SKM-1 (cell line): Measurements from ENCODE around the gene CLN6.
"Not testable (repeated sequence)": the region's sequence is repeated elsewhere in the genome, so short reads cannot be mapped to it uniquely, and the experiment has no call there.

Experiments used
- DNase-seq: peaks from one replicate; lab custom pipeline; 2025; ENCODE audit not compliant: unreplicated experiment; lab: John Stamatoyannopoulos, UW

Gene CLN6

DNA sequence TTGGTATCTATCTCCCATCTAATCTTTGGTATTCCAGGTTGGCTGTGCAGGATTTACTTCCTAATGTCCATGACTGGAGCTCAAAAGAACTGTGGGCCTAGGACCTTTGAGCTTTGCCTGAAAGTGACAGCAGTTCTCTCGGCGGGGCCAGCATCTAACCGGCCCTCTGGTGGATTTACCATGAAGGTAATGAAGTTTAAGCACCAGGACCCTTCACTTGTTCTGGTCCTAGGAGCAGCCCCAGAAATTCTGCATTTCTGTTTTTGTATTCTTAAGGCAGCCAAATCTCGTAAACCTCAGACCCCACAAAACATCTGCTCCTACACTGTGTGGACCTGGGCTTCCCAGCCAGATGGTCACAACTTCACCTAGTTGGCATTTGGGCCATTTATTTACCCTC is 37.4 kb downstream of the CLN6 start:
- DNase-seq: no peak

GRCh38 chr15:68191555-68191954 is 38.0 kb downstream of the CLN6 start:
- DNase-seq: no peak

DNA sequence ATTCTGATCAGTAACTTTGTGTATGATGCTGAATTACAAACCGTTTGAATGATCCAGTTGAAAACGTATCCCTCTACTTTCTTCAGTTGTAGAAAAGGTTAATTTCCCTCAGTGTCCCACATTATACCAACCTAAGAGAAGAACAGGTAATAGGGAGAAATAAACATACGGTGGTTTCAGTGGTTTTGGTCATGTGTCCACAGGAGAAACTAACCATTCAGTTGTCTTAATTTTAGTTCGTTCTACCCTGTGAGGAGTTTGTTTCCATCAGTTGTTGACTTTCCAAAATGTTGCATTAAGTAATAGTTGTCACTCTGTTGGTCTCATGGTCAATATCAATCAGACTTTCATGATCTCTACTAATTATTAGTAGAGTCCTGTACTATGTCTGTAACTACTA is 39.5 kb downstream of the CLN6 start:
- no peak for DNase-seq

- DNase-seq: no peak
These were observed 40.9 kb downstream of the CLN6 start for GRCh38 chr15:68188647-68189046.

DNA sequence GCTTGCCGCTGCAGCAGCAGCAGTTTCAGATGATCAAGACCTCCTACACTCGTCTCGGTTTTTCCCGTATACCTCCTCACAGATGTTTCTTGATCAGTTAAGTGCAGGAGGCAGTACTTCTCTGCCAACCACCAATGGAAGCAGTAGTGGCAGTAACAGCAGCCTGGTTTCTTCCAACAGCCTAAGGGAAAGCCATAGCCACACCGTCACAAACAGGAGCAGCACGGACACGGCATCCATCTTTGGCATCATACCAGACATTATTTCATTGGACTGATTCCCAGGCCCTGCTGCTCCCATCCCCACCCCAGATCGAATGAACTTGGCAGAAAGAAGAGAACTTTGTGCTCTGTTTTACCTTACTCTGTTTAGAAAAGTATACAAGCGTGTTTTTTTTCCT is 42.0 kb downstream of the CLN6 start:
- no peak for DNase-seq

DNA sequence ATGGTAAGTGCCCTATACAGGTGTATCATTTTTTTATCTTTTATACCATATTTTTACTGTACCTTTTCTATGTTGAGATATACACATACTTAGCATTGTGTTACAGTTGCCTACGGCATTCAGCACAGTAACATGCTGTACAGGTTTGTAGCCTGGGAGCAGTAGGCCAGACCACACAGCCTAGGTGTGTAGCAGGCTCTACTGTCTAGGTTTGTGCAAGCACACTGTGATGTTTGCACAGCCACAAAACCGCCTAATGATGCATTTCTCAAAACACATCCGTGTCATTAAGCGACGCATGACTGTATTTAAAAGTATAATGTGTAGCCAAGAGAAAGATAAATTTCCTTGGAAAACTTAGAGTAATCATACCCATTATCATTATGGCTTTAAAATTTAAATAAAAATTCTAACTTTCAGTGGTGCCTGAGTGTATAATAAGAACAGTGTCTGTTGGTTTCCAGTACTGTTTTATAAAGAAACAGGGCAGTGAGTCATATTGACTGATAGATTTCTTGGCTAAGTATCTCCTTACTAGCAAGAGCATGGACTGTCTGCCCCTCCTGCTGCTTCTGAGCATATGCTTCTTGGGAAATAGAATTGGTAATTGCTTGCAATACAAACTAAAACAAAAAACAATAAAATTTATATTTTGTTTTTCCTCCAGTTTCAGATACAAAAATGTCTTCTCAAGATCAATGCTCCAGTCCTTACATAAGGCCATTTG is 42.7 kb downstream of the CLN6 start:
- DNase-seq: no peak

DNA sequence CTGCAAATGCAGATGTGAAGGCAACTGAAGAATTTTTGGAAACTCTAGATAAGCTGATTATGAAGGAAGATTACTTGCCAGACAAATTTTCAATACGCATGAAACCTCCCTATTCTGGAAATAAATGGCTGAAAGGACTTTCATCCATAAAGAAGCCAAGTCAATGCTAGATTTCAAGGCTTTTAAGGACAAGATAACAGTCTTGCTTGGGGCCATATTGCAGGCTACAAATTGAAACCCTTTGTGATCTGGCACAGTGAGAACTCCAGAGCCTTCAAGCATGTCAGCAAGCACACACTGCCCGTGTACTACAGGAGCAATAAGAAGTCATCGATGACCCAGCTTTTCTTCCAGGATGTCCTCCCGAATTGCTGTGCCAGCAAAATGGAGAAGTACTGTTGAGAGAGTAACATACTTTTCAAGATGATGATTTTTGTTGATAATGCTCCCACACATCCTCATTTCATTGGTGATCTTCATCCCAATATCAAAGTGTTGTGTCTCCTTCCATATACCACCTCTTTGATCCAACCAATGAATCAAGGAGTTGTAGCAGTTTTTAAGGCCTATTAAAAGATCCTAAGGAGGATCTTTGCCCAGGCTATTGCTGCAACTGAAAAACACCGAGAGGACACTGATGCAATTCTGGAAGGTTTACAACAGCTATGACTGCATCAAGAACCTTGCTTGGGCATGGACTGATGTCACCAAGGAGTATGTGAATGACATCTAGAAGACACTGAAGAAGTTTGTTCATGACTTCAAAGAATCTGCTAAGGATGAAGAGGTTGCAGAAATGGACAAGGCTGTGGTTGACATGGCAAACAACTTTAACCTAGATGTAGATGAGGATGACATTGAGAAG is 44.7 kb downstream of the CLN6 start:
- no peak for DNase-seq

DNA sequence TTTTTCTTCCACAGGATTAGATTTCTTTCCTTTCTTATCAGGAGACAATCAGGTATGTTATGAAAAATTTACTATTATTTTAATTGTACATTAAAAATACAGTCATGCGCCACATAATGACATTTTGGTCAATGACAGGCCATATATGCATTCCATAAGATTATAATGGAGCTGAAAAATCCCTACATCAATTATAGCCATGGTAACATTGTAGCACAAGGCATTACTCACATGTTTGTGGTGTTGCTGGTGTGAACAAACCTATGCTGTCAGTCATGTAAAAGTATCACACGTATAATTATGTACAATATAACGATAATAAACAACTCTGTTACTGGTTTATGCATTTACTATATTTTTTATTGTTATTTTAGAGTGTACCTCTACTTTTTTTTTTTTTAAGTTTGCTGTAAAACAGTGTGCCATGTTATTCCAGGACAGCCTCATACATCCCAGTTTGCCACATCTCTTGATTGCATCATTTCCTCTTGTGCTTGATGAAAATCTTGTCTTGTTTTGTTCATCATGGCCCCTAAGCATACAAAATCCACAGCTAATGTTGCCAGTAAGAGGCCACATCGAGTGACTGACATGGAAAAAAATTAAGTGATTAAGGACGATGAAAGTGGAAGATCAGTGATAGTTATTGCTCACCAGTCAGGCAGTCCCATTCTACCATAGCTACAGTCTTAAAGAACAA is 45.8 kb downstream of the CLN6 start:
- DNase-seq: no peak

- DNase-seq: no peak
These were observed 51.8 kb downstream of the CLN6 start for GRCh38 chr15:68177742-68178141.

GRCh38 chr15:68176601-68177000 is 52.9 kb downstream of the CLN6 start:
- DNase-seq: no peak

DNA sequence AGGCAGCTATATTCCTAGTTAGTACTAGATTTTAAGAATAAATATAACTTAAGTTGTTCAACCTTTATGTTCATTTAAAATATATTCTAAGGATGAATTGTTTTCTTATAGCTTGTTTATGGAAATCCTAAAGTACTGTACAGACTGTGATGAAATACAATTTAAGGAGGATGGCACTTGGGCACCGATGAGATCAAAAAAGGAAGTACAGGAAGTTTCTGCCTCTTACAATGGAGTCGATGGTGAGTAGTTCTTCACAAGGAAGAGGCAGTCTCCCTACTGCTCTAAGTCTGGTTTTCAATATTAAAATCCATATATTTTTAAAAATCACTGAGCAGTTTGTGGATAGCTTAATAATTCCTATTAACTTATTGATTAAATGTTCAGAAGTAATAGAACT is 54.0 kb downstream of the CLN6 start:
- no peak for DNase-seq

GRCh38 chr15:68173119-68173518 is 56.4 kb downstream of the CLN6 start:
- DNase-seq: no peak

GRCh38 chr15:68172037-68172436 is 57.5 kb downstream of the CLN6 start:
- not testable (repeated sequence) for DNase-seq

DNA sequence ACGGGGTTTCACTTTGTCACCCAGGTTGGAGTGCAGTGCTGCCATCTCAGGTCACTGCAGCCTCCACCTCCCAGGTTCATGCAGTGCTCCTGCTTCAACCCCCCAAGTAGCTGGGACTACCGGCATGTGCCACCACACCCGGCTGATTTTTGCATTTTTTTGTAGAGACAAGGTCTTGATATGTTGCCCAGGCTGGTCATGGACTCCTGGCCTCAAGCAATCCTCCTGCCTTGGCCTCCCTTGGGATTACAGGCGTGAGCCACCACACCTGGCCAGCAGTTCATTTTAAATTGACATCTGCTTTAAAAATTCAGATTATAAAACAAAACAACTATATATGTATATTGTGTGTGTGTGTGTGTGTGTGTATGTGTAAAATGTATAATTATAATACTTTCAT is 62.7 kb downstream of the CLN6 start:
- DNase-seq: no peak

GRCh38 chr15:68163191-68163590 is 66.3 kb downstream of the CLN6 start:
- DNase-seq: no peak

DNA sequence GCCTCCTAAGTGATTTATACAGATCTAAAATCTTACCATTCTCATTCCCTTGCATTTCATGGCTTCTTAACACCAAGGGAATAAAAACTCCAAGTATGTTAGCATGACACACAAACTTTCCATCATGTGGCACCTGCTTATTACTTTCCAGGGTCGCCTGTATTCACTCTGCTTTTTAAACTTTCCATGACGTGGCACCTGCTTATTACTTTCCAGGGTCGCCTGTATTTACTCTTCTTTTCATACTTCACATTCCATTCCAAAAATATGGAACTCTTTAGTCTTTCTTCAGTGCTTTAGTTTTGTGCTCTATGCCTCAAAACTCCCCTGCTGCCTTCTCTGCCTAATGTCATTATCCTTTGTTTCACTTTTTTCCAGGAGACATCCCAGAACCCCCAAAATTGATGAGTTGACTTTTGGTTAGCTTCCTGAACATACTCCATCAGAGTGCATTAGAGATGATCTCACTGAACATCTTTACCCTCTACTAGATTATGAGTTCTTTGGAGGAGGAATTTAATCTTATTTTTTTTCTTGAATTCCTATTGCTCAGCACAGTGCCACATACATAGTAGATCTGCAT is 71.4 kb downstream of the CLN6 start:
- DNase-seq: no peak

DNA sequence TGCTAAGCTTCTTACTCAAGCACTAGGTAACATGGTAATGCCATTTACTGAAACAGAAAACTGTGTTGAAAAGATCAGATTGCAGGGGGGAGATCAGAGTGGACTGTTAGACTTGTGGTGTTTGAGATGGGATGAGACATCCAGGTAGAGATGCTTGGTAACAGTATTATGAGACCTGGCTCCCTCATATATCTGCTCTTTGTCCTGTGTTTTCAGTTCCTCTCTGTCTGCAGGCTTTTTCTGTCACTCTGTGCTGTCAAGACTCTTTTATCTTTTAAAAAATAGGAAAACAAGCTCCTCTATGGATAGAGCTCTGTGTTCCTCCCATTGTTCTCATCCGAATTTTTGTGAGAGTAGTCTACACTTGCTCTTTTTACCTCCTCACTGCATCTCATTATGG is 72.5 kb downstream of the CLN6 start:
- DNase-seq: no peak
